Measurements from ENCODE around the gene RHOA.

DNA sequence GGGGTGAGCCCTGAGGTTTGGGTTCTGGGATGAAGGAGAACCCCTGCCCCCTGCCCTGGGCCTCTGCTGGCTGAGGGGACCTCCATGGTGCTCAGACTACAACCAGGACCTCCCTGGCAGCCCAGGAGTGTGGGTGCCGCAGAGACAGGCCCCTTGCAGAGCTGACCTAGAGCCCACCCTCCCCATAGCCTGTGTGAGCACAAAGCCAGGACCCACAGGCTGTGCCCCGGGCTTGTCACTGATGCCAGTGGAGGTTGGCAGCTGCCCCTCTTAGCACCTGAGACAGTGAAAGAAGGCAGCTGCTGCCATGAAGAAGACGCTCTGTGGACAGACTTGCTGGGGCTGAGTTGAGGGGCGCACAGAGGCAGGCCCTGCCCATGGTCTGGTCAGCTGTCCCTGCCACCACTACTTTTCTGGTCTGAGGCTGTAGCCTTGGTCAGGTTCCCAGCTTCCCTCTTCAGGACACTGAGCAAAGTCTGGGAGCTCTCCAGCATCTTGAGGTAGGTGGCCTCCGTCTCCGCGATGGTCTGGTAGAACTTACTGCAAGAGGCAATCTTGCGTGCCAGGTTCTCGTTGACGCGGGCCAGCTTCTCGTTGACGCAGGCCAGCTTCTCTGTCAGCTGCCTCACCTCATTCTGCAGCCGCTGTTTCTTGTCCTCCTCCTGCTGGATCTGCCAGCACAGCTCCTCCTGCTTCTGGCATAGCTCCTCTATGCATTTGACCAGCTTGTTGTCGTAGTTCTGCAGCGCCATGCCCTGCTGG is 94.9 kb downstream of the RHOA start:
- TF ChIP-seq SP2 (IDR thresholded peaks at IDR 0.05; ENCODE audit: low read length) (no peak), JUN (IDR thresholded peaks at IDR 0.05; ENCODE audit: low read depth, low read length) (no peak), ZNF274 (IDR thresholded peaks at IDR 0.05; ENCODE audit: borderline replicate concordance, extremely low read depth, low read length) (no peak)
